Progenitor cell of endocrine pancreas (in vitro differentiated cells): Measurements from ENCODE around the gene C3orf52. TPM values are rescaled to one million over a fixed set of nuclear protein-coding genes. Genes with fewer than 3 reads are reported as not detected.

Source experiments
- DNase-seq: peaks from one replicate; pipeline ENCODE4 v3.0.0; 2021; ENCODE audit warnings: low spot score; ENCODE audit not compliant: unreplicated experiment
- H3K27ac Mint-ChIP-seq: 2 replicates; pipeline ENCODE4 v1.8.0; 2021; ENCODE audit warnings: mild to moderate bottlenecking, moderate library complexity, mixed read lengths
- H3K27me3 Mint-ChIP-seq: 2 replicates; pipeline ENCODE4 v1.8.0; 2021; ENCODE audit warnings: mixed read lengths
- H3K36me3 Mint-ChIP-seq: 2 replicates; pipeline ENCODE4 v1.8.0; 2022; ENCODE audit warnings: mixed read lengths; ENCODE audit not compliant: insufficient read depth
- H3K4me1 Mint-ChIP-seq: 2 replicates; pipeline ENCODE4 v1.8.0; 2021; ENCODE audit warnings: low read depth, mixed read lengths
- H3K4me3 Mint-ChIP-seq: 2 replicates; pipeline ENCODE4 v1.8.0; 2021; ENCODE audit warnings: low read depth, mild to moderate bottlenecking, moderate library complexity, mixed read lengths
- H3K9me3 Mint-ChIP-seq: 2 replicates; pipeline ENCODE4 v1.8.0; 2021; ENCODE audit warnings: low read depth, mixed read lengths
- microRNA-seq: library from miRNA; unstranded; fragments of <30 nt; microRNA quantifications from one replicate; pipeline ENCODE4 v1.1.0, GENCODE V29; 2020; ENCODE audit warnings: borderline number of aligned reads; ENCODE audit not compliant: unreplicated experiment
- total RNA-seq: library from RNA; stranded (reverse); gene quantifications from 2 replicates; pipeline ENCODE4 v1.2.1, GENCODE V29; 2021
- TF ChIP-seq, protein P1 (sequence below): fragments of 200-600 bp; sonication (generic); IDR thresholded peaks from one replicate; pipeline ENCODE4 v1.5.0; 2021; ENCODE audit warnings: antibody characterized with exemption, mild to moderate bottlenecking; ENCODE audit not compliant: unreplicated experiment

Gene C3orf52
- total RNA-seq, 1 donor from 2014 or later: 20.6 TPM

- Mint-ChIP-seq H3K27me3 (no peaks in the 10 kb centered on the region), H3K4me3 (no peak overlapping the region), H3K36me3 (peaks cover 10% of the 10 kb centered on the region), H3K4me1 (no peaks in the 10 kb centered on the region), H3K9me3 (peaks cover 30% of the 10 kb centered on the region), H3K27ac (no peak overlapping the region)
- DNase-seq: no peak
- TF ChIP-seq, protein P1, sequence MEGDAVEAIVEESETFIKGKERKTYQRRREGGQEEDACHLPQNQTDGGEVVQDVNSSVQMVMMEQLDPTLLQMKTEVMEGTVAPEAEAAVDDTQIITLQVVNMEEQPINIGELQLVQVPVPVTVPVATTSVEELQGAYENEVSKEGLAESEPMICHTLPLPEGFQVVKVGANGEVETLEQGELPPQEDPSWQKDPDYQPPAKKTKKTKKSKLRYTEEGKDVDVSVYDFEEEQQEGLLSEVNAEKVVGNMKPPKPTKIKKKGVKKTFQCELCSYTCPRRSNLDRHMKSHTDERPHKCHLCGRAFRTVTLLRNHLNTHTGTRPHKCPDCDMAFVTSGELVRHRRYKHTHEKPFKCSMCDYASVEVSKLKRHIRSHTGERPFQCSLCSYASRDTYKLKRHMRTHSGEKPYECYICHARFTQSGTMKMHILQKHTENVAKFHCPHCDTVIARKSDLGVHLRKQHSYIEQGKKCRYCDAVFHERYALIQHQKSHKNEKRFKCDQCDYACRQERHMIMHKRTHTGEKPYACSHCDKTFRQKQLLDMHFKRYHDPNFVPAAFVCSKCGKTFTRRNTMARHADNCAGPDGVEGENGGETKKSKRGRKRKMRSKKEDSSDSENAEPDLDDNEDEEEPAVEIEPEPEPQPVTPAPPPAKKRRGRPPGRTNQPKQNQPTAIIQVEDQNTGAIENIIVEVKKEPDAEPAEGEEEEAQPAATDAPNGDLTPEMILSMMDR: no peak
Measured at GRCh38 chr3:112143689-112144088, 57.5 kb downstream of the C3orf52 start.

DNA sequence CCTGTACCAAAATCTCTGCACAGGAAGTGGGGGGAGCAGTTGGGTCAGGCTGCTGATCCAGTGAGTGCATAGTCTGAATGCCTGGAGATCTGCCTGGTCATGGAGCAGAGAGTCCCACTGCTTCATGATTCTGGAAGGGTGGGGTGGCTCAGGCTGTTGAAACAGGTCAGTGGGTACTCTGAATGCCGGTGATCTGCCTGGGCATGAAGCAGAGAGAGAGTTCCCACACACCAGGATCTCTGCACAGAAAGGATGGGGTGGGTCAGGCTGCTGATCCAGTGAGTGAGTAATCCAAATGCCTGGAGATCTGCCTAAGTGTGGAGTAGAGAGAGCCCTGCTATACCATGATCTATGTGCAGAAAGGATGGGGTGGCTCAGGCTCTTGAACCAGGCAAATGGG, 62.9 kb downstream of the C3orf52 start:
- TF ChIP-seq, protein P1: no peak
- H3K36me3 Mint-ChIP-seq: peaks cover 16% of the 10 kb centered on the region
- no peak for DNase-seq

DNA sequence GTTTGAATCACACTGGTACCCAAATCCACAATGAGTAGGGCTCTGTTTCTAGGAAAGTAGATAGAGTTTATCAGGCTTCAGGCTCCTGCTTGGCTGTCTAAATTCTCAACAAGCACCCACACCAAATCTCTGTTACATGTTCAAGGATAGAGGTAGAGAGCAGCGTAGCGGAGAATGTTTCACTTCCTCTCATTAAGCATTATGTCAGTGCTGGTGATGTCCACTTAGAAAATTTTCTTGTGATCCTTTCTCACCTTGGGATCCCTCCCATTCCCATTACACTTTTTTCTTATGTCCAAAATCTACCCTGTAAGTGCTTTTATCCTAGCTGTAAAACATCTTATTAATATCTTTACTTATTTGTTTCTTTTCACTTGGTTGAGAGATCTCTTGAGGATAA, 81.6 kb downstream of the C3orf52 start:
- Mint-ChIP-seq H3K27ac (no peak overlapping the region), H3K9me3 (peaks cover 9% of the 10 kb centered on the region), H3K4me1 (no peaks in the 10 kb centered on the region), H3K36me3 (peaks cover 2% of the 10 kb centered on the region), H3K4me3 (no peak overlapping the region), H3K27me3 (no peaks in the 10 kb centered on the region)
- TF ChIP-seq, protein P1: no peak
- DNase-seq: no peak

More for the DNA sequence above, 62.9 kb downstream of the C3orf52 start:
- no peak overlapping the region for H3K27ac Mint-ChIP-seq
- peaks cover 32% of the 10 kb centered on the region for H3K9me3 Mint-ChIP-seq
- peaks cover 16% of the 10 kb centered on the region for H3K4me1 Mint-ChIP-seq
- H3K4me3 Mint-ChIP-seq: no peak overlapping the region
- no peaks in the 10 kb centered on the region for H3K27me3 Mint-ChIP-seq

Small RNA genes within 50 kb of the gene (microRNA-seq; reads per million reads assigned to microRNA genes)
- not detected for gene MIR567

Other genes with a start within 250 kb of the C3orf52 start
- gene PHLDB2, start 227.1 kb upstream of the C3orf52 start, total RNA-seq: 58.3 and 59.1 TPM in 2 replicates
- gene ABHD10, start 107.4 kb upstream of the C3orf52 start, total RNA-seq: 29.2 and 31.9 TPM in 2 replicates
- gene TAGLN3, start 87.5 kb upstream of the C3orf52 start, total RNA-seq: 7.4 and 9.0 TPM in 2 replicates
- gene TMPRSS7, start 51.7 kb upstream of the C3orf52 start, total RNA-seq: not detected in 2 replicates
- not detected in 2 replicates for gene GCSAM, start 46.9 kb downstream of the C3orf52 start, total RNA-seq
- gene SLC9C1, start 207.8 kb downstream of the C3orf52 start, total RNA-seq: 1.5 and 2.3 TPM in 2 replicates
- gene CD200, start 246.8 kb downstream of the C3orf52 start, total RNA-seq: 37.4 and 42.1 TPM in 2 replicates